ENCODE data around the gene MBLAC1. TPM values are rescaled to one million over a fixed set of nuclear protein-coding genes. Genes with fewer than 3 reads are reported as not detected.

Gene MBLAC1
- total and polyA plus RNA-seq, 9 of the 15 experiments (the other 6 are each of a cell fraction or from before 2014, with no cell fraction given) = 0.03 to 3.1 (median 0.52) TPM

GRCh38 chr7:100126931-100127865, at the start of gene MBLAC1 (continued):
- TF ChIP-seq ZNF398 (CRISPR knock-in tag; IDR thresholded peaks at IDR 0.05) (no peak), ETS2 (tag; IDR thresholded peaks at IDR 0.05; ENCODE audit: borderline replicate concordance, poor library complexity, severe bottlenecking) (no peak), TBP (optimal IDR thresholded peaks at IDR 0.05; ENCODE audit: low read depth, low read length) (peak; percentile 68), EHMT2 (IDR thresholded peaks at IDR 0.05) (no peak), YBX1 (IDR thresholded peaks at IDR 0.05) (no peak), NR3C1 (CRISPR knock-in tag; IDR thresholded peaks at IDR 0.05) (no peak), ZNF133 (CRISPR knock-in tag; IDR thresholded peaks at IDR 0.05) (no peak), NFIC (IDR thresholded peaks at IDR 0.05) (peak; percentile 23; the same call in 1 of the 2 replicates), CUX1 (CRISPR knock-in tag; IDR thresholded peaks at IDR 0.05) (no peak), CEBPB (tag; IDR thresholded peaks at IDR 0.05) (no peak), XRCC4 (IDR thresholded peaks at IDR 0.05; ENCODE audit: extremely low read depth, insufficient read depth, insufficient read length) (no peak), ZC3H11A (IDR thresholded peaks at IDR 0.05; ENCODE audit: low read depth, low read length) (no peak), RCOR1 (IDR thresholded peaks at IDR 0.05; ENCODE audit: borderline replicate concordance in 1 of 2, low read depth in 2 of 2, low read length in 2 of 2) (peak in 1 of 2 experiments; percentile 2; a peak in 1 of 4 replicates), DDX20 (tag; IDR thresholded peaks at IDR 0.05; ENCODE audit: low read depth) (no peak), FOXA1 (IDR thresholded peaks at IDR 0.05; ENCODE audit: borderline replicate concordance) (no peak), ERF (CRISPR knock-in tag; IDR thresholded peaks at IDR 0.05) (peak; percentile 78; the same call in 1 of the 2 replicates), NCOA6 (IDR thresholded peaks at IDR 0.05) (no peak)
- TF ChIP-seq, protein P1, sequence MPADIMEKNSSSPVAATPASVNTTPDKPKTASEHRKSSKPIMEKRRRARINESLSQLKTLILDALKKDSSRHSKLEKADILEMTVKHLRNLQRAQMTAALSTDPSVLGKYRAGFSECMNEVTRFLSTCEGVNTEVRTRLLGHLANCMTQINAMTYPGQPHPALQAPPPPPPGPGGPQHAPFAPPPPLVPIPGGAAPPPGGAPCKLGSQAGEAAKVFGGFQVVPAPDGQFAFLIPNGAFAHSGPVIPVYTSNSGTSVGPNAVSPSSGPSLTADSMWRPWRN (IDR thresholded peaks at IDR 0.05; ENCODE audit: low read depth) = no peak
- TF ChIP-seq, protein P2, sequence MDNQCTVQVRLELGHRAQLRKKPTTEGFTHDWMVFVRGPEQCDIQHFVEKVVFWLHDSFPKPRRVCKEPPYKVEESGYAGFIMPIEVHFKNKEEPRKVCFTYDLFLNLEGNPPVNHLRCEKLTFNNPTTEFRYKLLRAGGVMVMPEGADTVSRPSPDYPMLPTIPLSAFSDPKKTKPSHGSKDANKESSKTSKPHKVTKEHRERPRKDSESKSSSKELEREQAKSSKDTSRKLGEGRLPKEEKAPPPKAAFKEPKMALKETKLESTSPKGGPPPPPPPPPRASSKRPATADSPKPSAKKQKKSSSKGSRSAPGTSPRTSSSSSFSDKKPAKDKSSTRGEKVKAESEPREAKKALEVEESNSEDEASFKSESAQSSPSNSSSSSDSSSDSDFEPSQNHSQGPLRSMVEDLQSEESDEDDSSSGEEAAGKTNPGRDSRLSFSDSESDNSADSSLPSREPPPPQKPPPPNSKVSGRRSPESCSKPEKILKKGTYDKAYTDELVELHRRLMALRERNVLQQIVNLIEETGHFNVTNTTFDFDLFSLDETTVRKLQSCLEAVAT (IDR thresholded peaks at IDR 0.05) = peak in 1 of 2 experiments; percentile 70; a peak in 2 of 4 replicates
